ENCODE data around the gene GJC1.

GJC1 gene

DNA sequence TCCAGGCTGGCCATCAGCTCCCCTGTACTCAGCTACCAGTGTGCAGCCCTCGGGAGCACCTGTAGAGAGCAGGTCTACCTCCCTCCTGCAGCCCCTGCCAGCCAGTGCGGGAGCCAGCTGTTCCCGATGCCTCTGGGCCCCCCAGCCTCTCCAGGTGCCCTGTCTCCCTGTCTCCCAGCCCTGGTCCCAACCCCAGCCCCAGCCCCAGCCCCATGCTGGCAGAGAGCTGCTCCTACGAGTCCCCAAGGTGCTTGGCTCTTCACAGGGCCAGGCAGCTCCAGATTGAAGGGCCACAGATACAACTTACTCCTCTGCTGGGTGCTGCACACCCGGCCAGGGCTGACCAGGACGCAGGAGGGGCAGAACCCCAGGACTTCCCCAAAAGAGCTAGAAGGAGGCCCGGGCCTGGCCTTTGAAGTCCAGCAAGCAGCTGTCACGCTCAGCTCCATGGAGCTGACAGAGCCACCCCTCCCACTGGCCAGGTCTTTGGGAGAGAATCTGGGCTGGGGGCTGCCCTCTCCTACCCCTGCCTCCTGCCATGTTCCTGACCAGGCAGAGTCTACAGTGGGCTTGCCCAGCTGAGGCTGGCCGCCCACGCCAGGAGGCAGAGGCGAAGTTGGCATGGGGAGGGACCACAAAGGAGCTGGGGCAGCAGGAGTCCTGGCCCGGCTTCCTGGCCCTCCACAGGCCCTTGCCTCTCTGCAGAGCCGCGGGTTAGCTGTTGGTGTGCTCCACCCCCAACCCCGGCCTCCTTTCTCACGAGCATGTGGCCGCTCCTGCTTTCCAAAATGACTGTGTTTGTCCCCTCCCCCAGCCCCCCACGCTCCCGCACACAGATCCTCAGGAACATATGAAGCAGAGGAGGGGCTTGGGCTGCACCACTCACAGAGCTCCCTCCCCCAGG is 80.8 kb downstream of the GJC1 start:
- Histone ChIP-seq H3K4me3 (ENCODE audit: low read depth, low read length) (peak overlapping the region; percentile 16), H3K4ac (ENCODE audit: low read depth, low read length) (no peak overlapping the region), H3K79me1 (ENCODE audit: low read length) (no peaks in the 10 kb centered on the region), H4K12ac (ENCODE audit: low read depth, low read length) (no peak overlapping the region), H3K27me3 (ENCODE audit: insufficient read depth, low read length) (no peaks in the 10 kb centered on the region), H4K91ac (ENCODE audit: low read depth, low read length) (no peak overlapping the region), H3K79me2 (ENCODE audit: control insufficient read depth, insufficient read depth, low read length, poor library complexity) (no peaks in the 10 kb centered on the region), H2AK5ac (ENCODE audit: low read length) (no peak overlapping the region), H2BK5ac (ENCODE audit: low read depth, low read length, poor library complexity) (no peak overlapping the region), H2AFZ (ENCODE audit: insufficient read depth, low read length, poor library complexity) (no peak overlapping the region), H3K23ac (ENCODE audit: low read length) (no peak overlapping the region), H4K8ac (ENCODE audit: low read depth, low read length) (no peak overlapping the region), H3K4me1 (ENCODE audit: control insufficient read depth in 1 of 2, insufficient read depth in 2 of 2, low read length in 2 of 2) (no peaks in the 10 kb centered on the region), H3K9ac (ENCODE audit: low read length) (no peak overlapping the region), H3K4me2 (ENCODE audit: low read length) (no peak overlapping the region), H3K9me3 (ENCODE audit: insufficient read depth, low read depth, low read length) (no peaks in the 10 kb centered on the region), H2BK12ac (ENCODE audit: low read length) (no peak overlapping the region), H2BK120ac (ENCODE audit: insufficient read depth, low read length, poor library complexity) (no peak overlapping the region), H3K27ac (ENCODE audit: low read depth, low read length) (no peak overlapping the region), H3K36me3 (ENCODE audit: control insufficient read depth in 1 of 2, insufficient read depth in 2 of 2, low read length in 2 of 2) (peaks cover 42 to 43% of the 10 kb centered on the region in 2 experiments), H3K18ac (ENCODE audit: low read length) (no peak overlapping the region), H3K14ac (ENCODE audit: low read length) (no peak overlapping the region)
- no peak for DNase-seq
- WGBS (ENCODE audit: extremely low coverage, insufficient coverage, insufficient read length) = no CpG with 5 or more reads among the region's 19 CpGs
